GM18861 (cell line): ENCODE data around the gene SFT2D1.
"Not testable (repeated sequence)": the region's sequence is repeated elsewhere in the genome, so short reads cannot be mapped to it uniquely, and the experiment has no call there.

Source experiments
- ATAC-seq: cut with Tn5 transposase; IDR thresholded peaks from one replicate; pipeline ENCODE4 v1.9.1; 2021; ENCODE audit not compliant: unreplicated experiment

Gene SFT2D1

GRCh38 chr6:166364456-166364855 lies 22.1 kb upstream of the SFT2D1 start:
- ATAC-seq, result no peak

GRCh38 chr6:166362427-166362826 lies 20.1 kb upstream of the SFT2D1 start:
- ATAC-seq, result not testable (repeated sequence)

DNA sequence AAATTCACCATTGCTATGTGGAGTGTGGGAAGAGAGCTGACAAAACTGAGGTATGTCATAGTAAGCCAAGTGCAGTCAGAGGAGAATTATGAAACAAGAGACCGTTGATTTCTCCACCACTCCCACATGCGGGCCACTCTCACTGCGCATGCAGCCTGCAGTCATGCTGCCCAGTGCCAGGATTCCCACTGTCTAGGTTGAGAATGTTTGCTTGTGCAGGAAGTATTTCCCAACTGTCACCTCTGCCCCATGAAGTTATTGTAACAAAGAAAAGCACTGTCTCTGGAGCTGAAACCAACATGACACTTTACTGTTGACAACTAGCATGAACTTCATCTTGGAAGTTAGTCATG lies 18.7 kb upstream of the SFT2D1 start:
- no peak for ATAC-seq

GRCh38 chr6:166360243-166361076 lies 18.1 kb upstream of the SFT2D1 start:
- no peak for ATAC-seq

DNA sequence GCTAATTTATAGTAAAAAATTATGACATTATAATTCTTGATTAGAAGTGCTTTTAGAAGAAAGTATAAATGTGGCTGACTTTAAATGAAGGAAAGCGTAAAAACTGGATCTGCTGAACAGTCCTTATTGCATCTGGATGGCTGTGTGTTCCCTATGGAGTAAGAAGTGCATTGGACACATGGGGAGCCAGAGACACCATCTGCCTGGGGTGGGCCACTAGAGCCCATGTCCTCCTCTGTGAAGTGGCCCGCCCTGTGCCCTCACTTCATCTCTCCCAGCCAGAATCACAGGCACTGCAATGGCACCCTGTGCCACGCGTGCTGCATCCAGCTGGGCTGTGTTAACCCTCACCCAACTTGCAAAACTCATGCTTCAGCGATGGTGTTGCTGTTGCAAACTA lies 13.2 kb upstream of the SFT2D1 start:
- ATAC-seq, result no peak

GRCh38 chr6:166354965-166355364 lies 12.6 kb upstream of the SFT2D1 start:
- ATAC-seq, result no peak

DNA sequence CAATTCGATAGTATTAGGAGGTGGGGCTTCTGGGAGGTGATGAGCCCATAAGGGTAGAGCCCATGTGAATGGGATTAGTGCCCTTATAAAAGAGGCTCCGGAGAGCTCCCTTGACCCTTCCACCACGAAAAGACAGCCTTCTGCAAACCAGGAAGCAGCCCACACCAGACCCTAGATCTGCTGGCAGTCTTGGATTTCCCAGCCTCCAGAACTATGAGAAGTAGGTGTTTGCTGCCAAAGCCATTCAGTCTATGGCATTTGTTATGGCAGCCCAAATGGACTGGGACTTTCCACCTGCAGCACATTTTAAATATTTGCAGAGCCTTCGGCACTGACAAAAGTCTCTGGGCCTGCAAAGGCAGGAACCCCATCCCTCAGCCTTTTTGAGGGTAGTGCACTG lies 11.8 kb upstream of the SFT2D1 start:
- no peak for ATAC-seq

DNA sequence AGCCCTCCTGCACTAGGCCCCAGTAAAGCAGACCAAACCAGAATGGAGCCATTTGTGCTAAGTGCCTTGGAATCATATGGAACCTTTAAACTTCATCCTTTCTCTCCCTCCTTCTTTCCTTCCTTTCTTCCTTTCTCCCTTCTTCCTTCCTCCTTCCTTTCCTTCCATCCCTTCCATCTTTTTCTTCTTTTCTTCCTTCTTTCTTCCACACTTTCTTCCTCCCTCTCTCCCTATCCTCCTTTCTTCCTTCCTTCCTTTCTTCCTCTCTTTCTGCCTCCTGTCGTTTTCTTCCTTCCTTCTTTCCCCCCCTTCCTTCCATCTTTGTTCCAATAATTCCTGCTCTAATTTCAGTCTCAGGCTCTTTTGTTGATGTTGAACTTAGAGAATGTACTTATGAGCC lies 11.2 kb upstream of the SFT2D1 start:
- ATAC-seq, result no peak

DNA sequence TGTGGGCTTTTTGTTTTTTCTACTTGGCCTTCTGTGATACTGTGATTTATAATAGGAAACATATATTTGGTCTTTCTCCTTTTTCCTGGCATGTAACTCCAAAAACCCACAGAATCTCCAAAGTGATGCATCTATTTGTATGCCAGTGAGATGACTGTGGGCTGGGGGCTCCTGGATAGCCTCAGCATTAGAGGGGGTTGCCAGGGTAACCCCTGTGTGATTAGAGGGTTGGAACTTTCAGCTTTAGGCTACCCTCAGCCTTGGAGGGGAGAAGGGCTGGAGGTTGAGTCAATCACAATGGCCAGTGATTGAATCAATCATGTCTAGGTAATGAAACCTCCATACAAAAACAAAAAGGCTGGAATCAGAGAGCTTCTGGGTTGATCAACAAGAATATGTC lies 10.6 kb upstream of the SFT2D1 start:
- no peak for ATAC-seq

GRCh38 chr6:166351715-166352285 lies 9.5 kb upstream of the SFT2D1 start:
- peak; percentile 98 for ATAC-seq

DNA sequence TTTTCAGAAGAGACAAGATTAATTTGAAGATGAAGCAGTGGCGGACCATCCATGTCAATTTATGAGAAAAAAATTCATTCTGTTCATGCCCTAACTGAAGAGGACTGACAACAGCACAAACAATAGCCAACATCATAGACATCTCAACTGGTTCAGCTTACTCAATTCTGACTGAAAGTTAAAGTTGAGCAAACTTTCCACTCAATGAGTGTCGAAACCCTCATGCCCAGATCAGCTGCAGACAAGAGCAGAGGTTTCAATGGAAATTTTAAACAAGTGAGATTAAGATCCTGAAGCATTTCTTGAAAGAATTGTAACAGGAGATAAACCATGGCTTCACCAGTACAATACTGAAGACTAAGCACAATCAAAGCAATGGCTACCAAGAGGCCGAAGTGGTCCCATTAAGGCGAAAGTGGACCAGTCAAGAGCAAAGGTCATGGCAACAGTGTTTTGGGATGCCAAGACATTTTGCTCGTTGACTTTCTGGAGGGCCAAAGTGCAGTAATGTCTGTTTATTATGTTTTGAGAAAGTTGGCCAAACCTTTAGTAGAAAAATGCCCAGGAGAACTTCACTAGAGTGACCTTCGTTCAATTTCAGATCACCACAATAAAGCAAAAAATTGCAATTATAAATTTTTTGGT lies 6.1 kb upstream of the SFT2D1 start:
- no peak for ATAC-seq

DNA sequence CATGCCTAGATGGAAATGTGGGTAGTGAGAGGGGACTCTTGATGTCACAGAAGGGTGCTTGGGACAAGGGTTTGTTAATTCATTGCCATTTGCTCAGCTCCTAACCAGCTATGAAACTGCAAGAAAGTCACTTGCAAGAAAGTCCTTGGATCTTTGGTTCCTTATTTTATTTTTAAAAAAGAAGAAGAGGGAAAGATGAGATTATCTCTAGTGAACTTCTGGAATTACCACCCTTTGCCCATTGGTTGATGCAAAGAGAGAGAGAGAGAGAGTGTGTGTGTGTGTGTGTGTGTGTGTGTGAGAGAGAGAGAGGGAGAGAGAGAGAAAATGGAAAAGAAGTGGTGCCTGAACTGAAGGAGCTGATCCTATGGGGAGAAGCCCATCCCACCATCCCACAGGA lies 4.6 kb upstream of the SFT2D1 start:
- ATAC-seq, result no peak

DNA sequence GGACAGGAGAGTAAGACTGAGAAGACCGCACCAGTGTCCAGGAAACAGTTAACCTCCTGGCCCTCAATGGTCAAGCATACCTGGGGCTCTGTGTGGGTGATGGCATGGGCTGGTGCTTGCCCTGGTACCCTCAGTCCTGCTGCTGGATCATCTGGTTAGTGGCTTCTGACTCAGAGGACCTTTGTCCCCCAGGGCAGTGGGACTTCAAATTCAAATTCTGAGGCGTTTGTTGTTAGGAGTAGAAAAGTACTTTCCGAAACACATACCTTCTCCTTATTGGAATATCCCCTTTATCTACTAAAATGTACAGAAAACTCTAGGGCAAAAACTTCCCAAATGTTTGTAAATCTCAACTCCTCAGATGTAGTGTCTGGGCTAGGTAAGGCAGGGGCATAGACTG lies 4.1 kb upstream of the SFT2D1 start:
- no peak for ATAC-seq

GRCh38 chr6:166345672-166346071 lies 3.3 kb upstream of the SFT2D1 start:
- ATAC-seq, result not testable (repeated sequence)

GRCh38 chr6:166344921-166345320 lies 2.6 kb upstream of the SFT2D1 start:
- not testable (repeated sequence) for ATAC-seq

DNA sequence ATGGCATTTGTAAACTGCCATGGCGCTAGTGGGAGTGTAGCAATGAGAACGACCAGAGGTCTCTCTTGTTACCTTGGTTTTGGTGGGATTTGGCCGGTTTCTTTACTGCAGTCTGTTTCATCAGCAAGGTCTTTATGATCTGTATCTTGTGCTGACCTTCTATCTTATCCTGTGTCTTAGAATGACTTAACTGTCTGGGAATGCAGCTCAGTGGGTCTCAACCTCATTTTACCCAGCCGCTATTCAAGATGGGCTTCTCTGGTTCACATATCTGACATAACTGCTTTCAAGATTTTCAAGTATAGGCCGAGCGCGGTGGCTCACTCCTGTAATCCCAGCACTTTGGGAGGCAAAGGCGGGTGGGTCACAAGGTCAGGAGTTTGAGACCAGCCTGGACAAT lies 1.9 kb upstream of the SFT2D1 start:
- ATAC-seq, result no peak

DNA sequence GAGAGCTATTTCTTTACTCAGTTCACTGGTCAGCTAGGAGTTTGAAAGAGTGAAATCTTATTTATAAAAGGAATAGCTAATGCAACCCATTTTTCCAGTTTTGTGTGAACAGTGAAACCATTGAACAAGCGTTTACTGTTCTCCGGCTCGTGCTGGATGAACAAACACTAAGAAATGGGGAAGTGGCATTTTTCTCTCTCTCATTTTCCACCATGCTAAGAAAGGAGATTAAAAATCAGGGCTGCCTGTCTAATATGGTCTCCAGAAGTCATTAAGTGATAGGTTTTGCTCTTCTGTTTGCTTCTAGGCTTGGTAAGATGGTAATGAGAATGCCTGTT lies 774 bp upstream of the SFT2D1 start:
- peak; percentile 22 for ATAC-seq

GRCh38 chr6:166341977-166342348 lies 382 bp downstream of the SFT2D1 start:
- no peak for ATAC-seq

DNA sequence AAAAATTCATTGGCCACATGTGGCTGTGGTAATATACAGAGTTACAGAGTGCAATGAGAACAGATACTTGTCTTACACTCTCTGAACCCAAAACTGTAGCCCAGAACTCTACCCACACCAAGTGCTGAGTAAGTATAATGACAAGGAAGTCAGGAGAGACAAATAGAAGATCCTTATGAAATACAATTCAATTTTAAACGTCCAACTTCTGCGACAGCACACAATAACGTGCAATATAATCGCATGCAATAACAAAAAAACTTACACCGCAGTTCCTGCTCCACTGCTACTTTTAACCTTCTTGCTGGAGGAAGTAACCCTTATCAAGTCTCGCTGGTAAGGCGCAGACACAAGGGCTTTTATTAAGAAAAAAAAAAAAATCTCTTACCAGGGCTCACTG lies 881 bp downstream of the SFT2D1 start:
- no peak for ATAC-seq

DNA sequence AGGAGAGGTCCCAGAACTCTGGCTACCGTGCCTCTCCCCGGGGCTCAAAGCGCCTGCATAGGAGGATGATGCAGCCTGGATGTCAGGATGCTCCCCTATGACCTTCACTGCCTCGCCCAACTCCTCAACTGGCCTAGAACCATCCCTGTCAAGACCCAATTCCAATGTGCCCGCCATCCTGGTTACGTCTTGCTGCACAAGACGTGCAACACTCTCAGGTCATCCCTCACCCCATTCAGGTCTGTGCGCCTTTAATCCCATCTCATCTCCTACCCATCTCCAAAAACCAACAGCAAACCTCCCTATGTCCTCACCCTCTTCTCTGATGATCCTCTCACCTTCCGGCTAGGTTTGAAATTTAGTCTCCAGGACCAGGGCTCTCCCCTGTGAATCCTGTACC lies 3.5 kb downstream of the SFT2D1 start:
- ATAC-seq, result no peak

GRCh38 chr6:166336847-166337246 lies 5.5 kb downstream of the SFT2D1 start:
- ATAC-seq, result no peak
